Measurements from ENCODE around the gene SPATA46.

- TF ChIP-seq CTCF (IDR thresholded peaks at IDR 0.05) (no peak), POLR2A (IDR thresholded peaks at IDR 0.05) (no peak)
Measured at GRCh38 chr1:162420120-162420519, 43.5 kb upstream of the SPATA46 start.
